SK-N-SH (cell line): ENCODE data around the gene PACSIN3. TPM values are rescaled to one million over a fixed set of nuclear protein-coding genes. Genes with fewer than 3 reads are reported as not detected.

Experiments used
- CTCF ChIA-PET: fragments of 300-600, 350-600 bp; formaldehyde crosslinking; extraction: SDS; loops from one replicate; lab custom pipeline; 2021; lab: Yijun Ruan, JAX
- POLR2A ChIA-PET: fragments of 350-600 bp; sonication (Branson Sonifier 250); formaldehyde crosslinking; extraction: SDS; loops from one replicate; lab custom pipeline; 2020; ENCODE audit warnings: antibody characterized with exemption, inconsistent platforms; lab: Yijun Ruan, JAX
- DNase-seq: peaks from one replicate; pipeline ENCODE4 v3.0.0; 2012
- H2AFZ ChIP-seq: fragments of 200-600 bp; sonication (generic); 2 replicates; pipeline ENCODE4 v1.8.1; 2016; ENCODE audit warnings: antibody characterized with exemption, mild to moderate bottlenecking, low read depth
- H3F3A ChIP-seq: fragments of 200-600 bp; sonication (generic); replicated peaks from 2 replicates; pipeline ENCODE3; 2016; ENCODE audit warnings: antibody characterized with exemption, mild to moderate bottlenecking; ENCODE audit not compliant: insufficient read depth
- H3K27ac ChIP-seq, 2 experiments: fragments of 200-500 bp in 1 of 2; fragments of 200-600 bp in 1 of 2; sonication (Bioruptor generic) in 1 of 2; sonication (generic), shearing (Covaris generic) in 1 of 2; 2 replicates each; pipeline versions ENCODE4 v1.5.1 to v1.6.1; 2014 to 2016; ENCODE audit warnings: low read depth in 2 of 2, inconsistent platforms in 1 of 2, low read length in 1 of 2, mild to moderate bottlenecking in 1 of 2, mixed read lengths in 1 of 2
- H3K27me3 ChIP-seq: fragments of 200-600 bp; sonication (generic), shearing (Covaris generic); 2 replicates; pipeline ENCODE4 v1.6.1; 2016; ENCODE audit warnings: mixed run types; ENCODE audit not compliant: insufficient read depth
- H3K36me3 ChIP-seq, 2 experiments: fragments of 200-500 bp in 1 of 2; fragments of 200-600 bp in 1 of 2; sonication (Bioruptor generic) in 1 of 2; sonication (generic) in 1 of 2; replicated peaks in 1 of 2; 2 replicates each; pipeline versions ENCODE3 to v1.5.1; 2014 to 2016; ENCODE audit warnings: low read length in 1 of 2, mild to moderate bottlenecking in 1 of 2; ENCODE audit not compliant: insufficient read depth in 2 of 2, control insufficient read depth in 1 of 2
- H3K4me1 ChIP-seq, 2 experiments: fragments of 200-500 bp in 1 of 2; fragments of 200-600 bp in 1 of 2; sonication (Bioruptor generic) in 1 of 2; sonication (generic), shearing (Covaris generic) in 1 of 2; 2 replicates each; pipeline versions ENCODE4 v1.5.1 to v1.6.1; 2014 to 2016; ENCODE audit warnings: low read depth in 1 of 2, low read length in 1 of 2, mixed run types in 1 of 2; ENCODE audit not compliant: insufficient read depth in 2 of 2, control insufficient read depth in 1 of 2
- H3K4me2 ChIP-seq: fragments of 200-600 bp; sonication (generic), shearing (Covaris generic); 2 replicates; pipeline ENCODE4 v1.6.1; 2017; ENCODE audit warnings: mixed run types
- H3K4me3 ChIP-seq, 2 experiments: fragments of 200-500 bp in 1 of 2; fragments of 200-600 bp in 1 of 2; sonication (Bioruptor generic) in 1 of 2; sonication (generic), shearing (Covaris generic) in 1 of 2; 2 replicates each; pipeline versions ENCODE4 v1.5.1 to v1.8.1; 2014 to 2016; ENCODE audit warnings: low read depth in 2 of 2, inconsistent platforms in 1 of 2, low read length in 1 of 2, mild to moderate bottlenecking in 1 of 2, mixed read lengths in 1 of 2, moderate library complexity in 1 of 2
- H3K79me2 ChIP-seq: fragments of 200-600 bp; sonication (generic); 2 replicates; pipeline ENCODE4 v1.8.1; 2017; ENCODE audit warnings: mild to moderate bottlenecking; ENCODE audit not compliant: insufficient read depth
- H3K9ac ChIP-seq: fragments of 200-600 bp; sonication (generic); 2 replicates; pipeline ENCODE4 v1.6.1; 2017; ENCODE audit warnings: mixed run types
- H3K9me2 ChIP-seq: fragments of 200-600 bp; sonication (generic); 2 replicates; pipeline ENCODE4 v1.6.1; 2017; ENCODE audit warnings: mixed run types
- H3K9me3 ChIP-seq: fragments of 200-600 bp; sonication (generic); 2 replicates; pipeline ENCODE4 v1.6.1; 2017; ENCODE audit warnings: mixed run types, mild to moderate bottlenecking, moderate library complexity
- H4K20me1 ChIP-seq: fragments of 200-600 bp; sonication (generic); 2 replicates; pipeline ENCODE4 v1.6.1; 2017; ENCODE audit warnings: mild to moderate bottlenecking, mixed run types; ENCODE audit not compliant: insufficient read depth
- CHD2 ChIP-seq: fragments of 150-350 bp; IDR thresholded peaks from 2 replicates; pipeline ENCODE4 v1.6.1; 2018; ENCODE audit warnings: low read length; ENCODE audit not compliant: partially characterized antibody
- EP300 ChIP-seq, 2 experiments: IDR thresholded peaks; 2 replicates each; pipeline versions ENCODE4 v1.4.0 to v1.6.1; 2012; ENCODE audit warnings: borderline replicate concordance in 1 of 2, low read depth in 1 of 2, low read length in 1 of 2
- EZH2phosphoT487 ChIP-seq: fragments of 200-600 bp; sonication (generic); IDR thresholded peaks from 2 replicates; pipeline ENCODE4 v1.6.1; 2017; ENCODE audit warnings: low read depth, mixed run types, mild to moderate bottlenecking, antibody characterized with exemption, moderate library complexity, borderline replicate concordance
- FOXM1 ChIP-seq: IDR thresholded peaks from 2 replicates; pipeline ENCODE4 v1.4.0; 2012; ENCODE audit warnings: low read depth, mild to moderate bottlenecking
- GATA2 ChIP-seq: sonication (generic); formaldehyde crosslinking; IDR thresholded peaks from 2 replicates; pipeline ENCODE4 v1.5.0; 2020; ENCODE audit warnings: mild to moderate bottlenecking, missing genetic modification reagents
- IRF3 ChIP-seq: fragments of 150-350 bp; IDR thresholded peaks from 2 replicates; pipeline ENCODE4 v1.6.1; 2016; ENCODE audit warnings: mild to moderate bottlenecking, low read depth, low read length
- JUND ChIP-seq: IDR thresholded peaks from 2 replicates; pipeline ENCODE4 v1.4.0; 2012
- MXI1 ChIP-seq: IDR thresholded peaks from 2 replicates; pipeline ENCODE4 v1.6.1; 2012; ENCODE audit warnings: mild to moderate bottlenecking, low read depth, low read length, improper control_type of control experiment
- NFIC ChIP-seq: IDR thresholded peaks from 2 replicates; pipeline ENCODE4 v1.4.0; 2012; ENCODE audit warnings: borderline replicate concordance
- PBX3 ChIP-seq: IDR thresholded peaks from 2 replicates; pipeline ENCODE4; 2012
- RCOR1 ChIP-seq: fragments of 150-350 bp; IDR thresholded peaks from 2 replicates; pipeline ENCODE4 v1.6.1; 2017; ENCODE audit warnings: antibody characterized with exemption, low read length
- RFX5 ChIP-seq: IDR thresholded peaks from 2 replicates; pipeline ENCODE4 v1.6.1; 2012; ENCODE audit warnings: mild to moderate bottlenecking, improper control_type of control experiment, low read length
- SIN3A ChIP-seq: IDR thresholded peaks from 2 replicates; pipeline ENCODE4 v1.6.1; 2012; ENCODE audit warnings: low read depth, mild to moderate bottlenecking, low read length, moderate library complexity, borderline replicate concordance
- SMC3 ChIP-seq: IDR thresholded peaks from 2 replicates; pipeline ENCODE4 v1.6.1; 2012; ENCODE audit warnings: low read depth, low read length, improper control_type of control experiment
- TCF12 ChIP-seq: IDR thresholded peaks from 2 replicates; pipeline ENCODE4 v1.4.0; 2012
- TEAD4 ChIP-seq: IDR thresholded peaks from 2 replicates; pipeline ENCODE4 v1.4.0; 2012; ENCODE audit warnings: mild to moderate bottlenecking, borderline replicate concordance; ENCODE audit not compliant: insufficient read depth
- YY1 ChIP-seq: IDR thresholded peaks from 2 replicates; pipeline ENCODE4 v1.4.0; 2012; ENCODE audit warnings: low read depth, mild to moderate bottlenecking
- WGBS: methylation state at CpG from one replicate; pipeline ENCODE4 v1.1.6; 2017; ENCODE audit warnings: low lambda C conversion rate; 5-methylcytosine and 5-hydroxymethylcytosine counted together
- polyA plus RNA-seq, 3 experiments: library from polyadenylated mRNA; depleted of rRNA; stranded (reverse); fragments of >200 nt; gene quantifications; 2 replicates each; pipeline ENCODE4 v1.2.3, GENCODE V29; 2012
- TF ChIP-seq, protein P1 (sequence below): IDR thresholded peaks from 2 replicates; pipeline ENCODE4 v1.4.0; 2012; ENCODE audit warnings: low read depth
- TF ChIP-seq, protein P2 (sequence below): fragments of 200-600 bp; sonication (generic); IDR thresholded peaks from 2 replicates; pipeline ENCODE4 v1.6.1; 2017; ENCODE audit warnings: antibody characterized with exemption, mild to moderate bottlenecking, moderate library complexity
- TF ChIP-seq, protein P3 (sequence below): IDR thresholded peaks from 2 replicates; pipeline ENCODE4 v1.4.0; 2012; ENCODE audit warnings: low read depth, borderline replicate concordance

PACSIN3 gene
- polyA plus RNA-seq, 1 of the 3 experiments (the other 2 are of a cell fraction): 31.1 TPM

DNA sequence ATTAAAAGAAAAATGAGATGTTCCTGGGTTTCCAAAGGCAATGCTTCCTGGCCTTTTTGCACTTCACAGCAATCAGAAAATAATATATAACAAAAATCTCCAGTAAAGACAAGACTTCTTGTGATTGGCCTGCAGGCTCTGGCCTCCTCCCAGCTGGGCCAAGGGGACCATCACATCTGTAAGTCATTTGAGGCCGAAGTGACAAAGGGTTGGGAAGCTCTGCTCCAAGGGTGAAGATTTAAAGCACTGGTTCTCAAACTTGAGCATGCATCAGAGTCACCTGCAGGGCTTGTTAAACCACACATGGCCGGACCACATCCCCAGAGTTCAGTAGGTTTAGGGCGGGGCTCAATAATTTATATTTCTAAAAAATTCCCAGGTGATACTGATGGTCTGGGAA, 41.7 kb downstream of the PACSIN3 start:
- H3K9me2 ChIP-seq: no peaks in the 10 kb centered on the region
- H3K27me3 ChIP-seq: no peaks in the 10 kb centered on the region
- H4K20me1 ChIP-seq: no peaks in the 10 kb centered on the region
- no peak overlapping the region for H3K4me2 ChIP-seq
- H3K79me2 ChIP-seq: no peaks in the 10 kb centered on the region
- peaks cover 2 to 29% of the 10 kb centered on the region in 2 experiments; a peak in 1 of 4 replicates for H3K4me1 ChIP-seq
- peaks cover 4 to 6% of the 10 kb centered on the region in 2 experiments for H3K36me3 ChIP-seq
- WGBS: 90% methylated on average over 3 of the region's 3 CpGs
- no peaks in the 10 kb centered on the region for H3K9me3 ChIP-seq
- H2AFZ ChIP-seq: no peak overlapping the region
- H3K9ac ChIP-seq: no peak overlapping the region
- CTCF ChIA-PET: interaction anchor here (1.2 to 3.6 kb wide), 4 partner anchors 8 to 228 kb away, joined by 4 to 46 read pairs (median 5); no protein-coding TSS in a partner anchor
- no peak for DNase-seq
- no peak overlapping the region for H3K4me3 ChIP-seq
- no peak overlapping the region; a peak in 1 of 4 replicates for H3K27ac ChIP-seq
- TF ChIP-seq, protein P1, sequence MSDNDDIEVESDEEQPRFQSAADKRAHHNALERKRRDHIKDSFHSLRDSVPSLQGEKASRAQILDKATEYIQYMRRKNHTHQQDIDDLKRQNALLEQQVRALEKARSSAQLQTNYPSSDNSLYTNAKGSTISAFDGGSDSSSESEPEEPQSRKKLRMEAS: no peak
- TF ChIP-seq IRF3 (no peak), MXI1 (no peak), GATA2 (CRISPR knock-in tag) (no peak), EZH2phosphoT487 (no peak), YY1 (no peak), FOXM1 (no peak)
- TF ChIP-seq, protein P2, sequence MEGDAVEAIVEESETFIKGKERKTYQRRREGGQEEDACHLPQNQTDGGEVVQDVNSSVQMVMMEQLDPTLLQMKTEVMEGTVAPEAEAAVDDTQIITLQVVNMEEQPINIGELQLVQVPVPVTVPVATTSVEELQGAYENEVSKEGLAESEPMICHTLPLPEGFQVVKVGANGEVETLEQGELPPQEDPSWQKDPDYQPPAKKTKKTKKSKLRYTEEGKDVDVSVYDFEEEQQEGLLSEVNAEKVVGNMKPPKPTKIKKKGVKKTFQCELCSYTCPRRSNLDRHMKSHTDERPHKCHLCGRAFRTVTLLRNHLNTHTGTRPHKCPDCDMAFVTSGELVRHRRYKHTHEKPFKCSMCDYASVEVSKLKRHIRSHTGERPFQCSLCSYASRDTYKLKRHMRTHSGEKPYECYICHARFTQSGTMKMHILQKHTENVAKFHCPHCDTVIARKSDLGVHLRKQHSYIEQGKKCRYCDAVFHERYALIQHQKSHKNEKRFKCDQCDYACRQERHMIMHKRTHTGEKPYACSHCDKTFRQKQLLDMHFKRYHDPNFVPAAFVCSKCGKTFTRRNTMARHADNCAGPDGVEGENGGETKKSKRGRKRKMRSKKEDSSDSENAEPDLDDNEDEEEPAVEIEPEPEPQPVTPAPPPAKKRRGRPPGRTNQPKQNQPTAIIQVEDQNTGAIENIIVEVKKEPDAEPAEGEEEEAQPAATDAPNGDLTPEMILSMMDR: no peak
- TF ChIP-seq, all 33 proteins: peak for 0
- POLR2A ChIA-PET: no interaction called here
- peaks cover 11% of the 10 kb centered on the region for H3F3A ChIP-seq

- Histone ChIP-seq H3K27me3 (no peaks in the 10 kb centered on the region), H3K79me2 (no peaks in the 10 kb centered on the region), H2AFZ (no peak overlapping the region), H4K20me1 (no peaks in the 10 kb centered on the region), H3K9me3 (no peaks in the 10 kb centered on the region), H3K4me3 (no peak overlapping the region), H3K4me1 (peaks cover 2 to 19% of the 10 kb centered on the region in 2 experiments; a peak in 1 of 4 replicates), H3K27ac (peak overlapping the region; percentile 55 to 75), H3K9ac (no peak overlapping the region), H3K4me2 (0 out of 2 replicates have a peak overlapping the region, but pooled peaks have one; percentile 6), H3F3A (peaks cover 11% of the 10 kb centered on the region), H3K36me3 (peaks cover 2 to 6% of the 10 kb centered on the region in 2 experiments), H3K9me2 (no peaks in the 10 kb centered on the region)
- 22% methylated on average over 3 of the region's 3 CpGs for WGBS
- DNase-seq: peak; percentile 61
- ChIA-PET CTCF (interaction anchor here (1.0 to 3.6 kb wide), 5 partner anchors 9 to 280 kb away, joined by 3 to 46 read pairs (median 6); no protein-coding TSS in a partner anchor), POLR2A (interaction anchor here (0.5 kb wide), 1 partner anchor 62 kb away, joined by 8 read pairs; no protein-coding TSS in a partner anchor)
- TF ChIP-seq, protein P1: peak; percentile 84
- TF ChIP-seq RFX5 (no peak), PBX3 (no peak), JUND (peak; percentile 53), SMC3 (no peak), YY1 (peak; percentile 26; the same call in 1 of the 2 replicates), CHD2 (peak; percentile 33), EP300 (IDR thresholded peaks at IDR 0.05; ENCODE audit: borderline replicate concordance in 1 of 2, low read depth in 1 of 2, low read length in 1 of 2) (peak in 1 of 2 experiments; percentile 30; a peak in 1 of 4 replicates), NFIC (0 out of 2 replicates have a peak, but pooled peaks have one; percentile 16), SIN3A (no peak), TEAD4 (no peak), RCOR1 (peak; percentile 76), GATA2 (CRISPR knock-in tag) (no peak), MXI1 (peak; percentile 66; the same call in 1 of the 2 replicates), FOXM1 (no peak), TCF12 (peak; percentile 87)
- TF ChIP-seq, protein P3, sequence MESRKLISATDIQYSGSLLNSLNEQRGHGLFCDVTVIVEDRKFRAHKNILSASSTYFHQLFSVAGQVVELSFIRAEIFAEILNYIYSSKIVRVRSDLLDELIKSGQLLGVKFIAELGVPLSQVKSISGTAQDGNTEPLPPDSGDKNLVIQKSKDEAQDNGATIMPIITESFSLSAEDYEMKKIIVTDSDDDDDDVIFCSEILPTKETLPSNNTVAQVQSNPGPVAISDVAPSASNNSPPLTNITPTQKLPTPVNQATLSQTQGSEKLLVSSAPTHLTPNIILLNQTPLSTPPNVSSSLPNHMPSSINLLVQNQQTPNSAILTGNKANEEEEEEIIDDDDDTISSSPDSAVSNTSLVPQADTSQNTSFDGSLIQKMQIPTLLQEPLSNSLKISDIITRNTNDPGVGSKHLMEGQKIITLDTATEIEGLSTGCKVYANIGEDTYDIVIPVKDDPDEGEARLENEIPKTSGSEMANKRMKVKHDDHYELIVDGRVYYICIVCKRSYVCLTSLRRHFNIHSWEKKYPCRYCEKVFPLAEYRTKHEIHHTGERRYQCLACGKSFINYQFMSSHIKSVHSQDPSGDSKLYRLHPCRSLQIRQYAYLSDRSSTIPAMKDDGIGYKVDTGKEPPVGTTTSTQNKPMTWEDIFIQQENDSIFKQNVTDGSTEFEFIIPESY: no peak
Observed at GRCh38 chr11:47143322-47143721, 42.9 kb downstream of the PACSIN3 start.
